ENCODE data around the gene TFCP2.
"Not testable (repeated sequence)": the region's sequence is repeated elsewhere in the genome, so short reads cannot be mapped to it uniquely, and the experiment has no call there.

Gene TFCP2

GRCh38 chr12:51080136-51080535, 92.8 kb downstream of the TFCP2 start:
- no peak for DNase-seq (ENCODE audit: low read depth)

- not testable (repeated sequence) for DNase-seq (ENCODE audit: low read depth)
Observed at GRCh38 chr12:51078866-51079265, 94.1 kb downstream of the TFCP2 start.

GRCh38 chr12:51078346-51078745, 94.6 kb downstream of the TFCP2 start:
- not testable (repeated sequence) for DNase-seq (ENCODE audit: low read depth)

GRCh38 chr12:51077930-51078329, 95.0 kb downstream of the TFCP2 start:
- DNase-seq (ENCODE audit: low read depth), result no peak

- no peak for DNase-seq (ENCODE audit: low read depth)
Observed at GRCh38 chr12:51076236-51076930, 96.6 kb downstream of the TFCP2 start.

- DNase-seq (ENCODE audit: low read depth), result no peak
Observed at GRCh38 chr12:51075390-51075789, 97.5 kb downstream of the TFCP2 start.

GRCh38 chr12:51071663-51072062, 101.3 kb downstream of the TFCP2 start:
- no peak for DNase-seq (ENCODE audit: low read depth)

- DNase-seq (ENCODE audit: low read depth), result no peak
Observed at GRCh38 chr12:51070004-51070403, 102.9 kb downstream of the TFCP2 start.

- DNase-seq (ENCODE audit: low read depth), result no peak
Observed at GRCh38 chr12:51067771-51068170, 105.2 kb downstream of the TFCP2 start.

GRCh38 chr12:51067229-51067628, 105.7 kb downstream of the TFCP2 start:
- DNase-seq (ENCODE audit: low read depth), result no peak

GRCh38 chr12:51065530-51065929, 107.4 kb downstream of the TFCP2 start:
- DNase-seq (ENCODE audit: low read depth), result no peak

- DNase-seq (ENCODE audit: low read depth), result no peak
Observed at GRCh38 chr12:51062631-51063397, 110.1 kb downstream of the TFCP2 start.

GRCh38 chr12:51059086-51059485, 113.8 kb downstream of the TFCP2 start:
- no peak for DNase-seq (ENCODE audit: low read depth)

GRCh38 chr12:51056242-51056641, 116.7 kb downstream of the TFCP2 start:
- DNase-seq (ENCODE audit: low read depth), result no peak

- DNase-seq (ENCODE audit: low read depth), result no peak
Observed at GRCh38 chr12:51055060-51055459, 117.9 kb downstream of the TFCP2 start.

GRCh38 chr12:51051787-51052186, 121.1 kb downstream of the TFCP2 start:
- no peak for DNase-seq (ENCODE audit: low read depth)

- no peak for DNase-seq (ENCODE audit: low read depth)
Observed at GRCh38 chr12:51049525-51049924, 123.4 kb downstream of the TFCP2 start.

GRCh38 chr12:51048661-51049251, 124.2 kb downstream of the TFCP2 start:
- no peak for DNase-seq (ENCODE audit: low read depth)

- peak; percentile 77 for DNase-seq (ENCODE audit: low read depth)
Observed at GRCh38 chr12:51047655-51048540, 125.0 kb downstream of the TFCP2 start, which contains the start of gene LETMD1. Gene LETMD1, plus strand, starts transcription at chr12:51048327. Its CDS starts 30 bp downstream, at chr12:51048357.

All from stimulated activated CD8-positive, alpha-beta memory T cell treated with anti-CD3 and anti-CD28 coated beads, Interleukin-15, amount 100 ng/mL, for 1 hour (primary cell).